Measurements from ENCODE around the gene SSR1. TPM values are rescaled to one million over a fixed set of nuclear protein-coding genes. Genes with fewer than 3 reads are reported as not detected.

The SSR1 gene
- total and polyA plus RNA-seq, 9 of the 15 experiments (the other 6 are each of a cell fraction or from before 2014, with no cell fraction given) = 87.7 to 220 (median 144) TPM

GRCh38 chr6:7312616-7313504, at the start of gene SSR1 (continued):
- TF ChIP-seq EP300 (IDR thresholded peaks at IDR 0.05; ENCODE audit: low read length) (0 out of 2 replicates have a peak, but pooled peaks have one; percentile 40), DNMT1 (IDR thresholded peaks at IDR 0.05) (no peak), ZKSCAN1 (IDR thresholded peaks at IDR 0.05; ENCODE audit: low read depth, low read length) (no peak), XRCC3 (IDR thresholded peaks at IDR 0.05) (no peak), HIVEP1 (CRISPR knock-in tag; IDR thresholded peaks at IDR 0.05) (no peak), TCF7L2 (IDR thresholded peaks at IDR 0.05; ENCODE audit: low read depth, low read length) (no peak; the same call in 1 of the 2 replicates), ZNF12 (CRISPR knock-in tag; IDR thresholded peaks at IDR 0.05) (peak; percentile 40; the same call in 1 of the 2 replicates), HMG20B (CRISPR knock-in tag; IDR thresholded peaks at IDR 0.05) (no peak), ZNF639 (CRISPR knock-in tag; conservative IDR thresholded peaks at IDR 0.05 in 1 of 2, IDR thresholded peaks at IDR 0.05 in 1 of 2) (peak in 1 of 2 experiments; percentile 89; a peak in 3 of 4 replicates), THRAP3 (IDR thresholded peaks at IDR 0.05; ENCODE audit: borderline replicate concordance) (no peak), NFE2 (IDR thresholded peaks at IDR 0.05; ENCODE audit: low read depth) (0 out of 2 replicates have a peak, but pooled peaks have one; percentile 27), ZBTB12 (CRISPR knock-in tag; IDR thresholded peaks at IDR 0.05) (no peak), ZBTB2 (IDR thresholded peaks at IDR 0.05) (peak; percentile 77; the same call in 1 of the 2 replicates), E2F8 (IDR thresholded peaks at IDR 0.05; ENCODE audit: low read depth, partially characterized antibody) (no peak), HINFP (tag; conservative IDR thresholded peaks at IDR 0.05; ENCODE audit: low read depth) (no peak), NRF1 (conservative IDR thresholded peaks at IDR 0.05 in 1 of 2, IDR thresholded peaks at IDR 0.05 in 1 of 2) (peak; percentile 89 to 91), TEAD1 (CRISPR knock-in tag; IDR thresholded peaks at IDR 0.05) (peak in 1 of 2 experiments; percentile 73; a peak in 1 of 4 replicates)
